ENCODE measurements around the gene CISH.

GRCh38 chr3:50657816-50658215, 46.2 kb upstream of the CISH start:
- TF ChIP-seq CTCF (conservative IDR thresholded peaks at IDR 0.05; ENCODE audit: low read depth, low read length) (no peak), EZH2phosphoT487 (IDR thresholded peaks at IDR 0.05; ENCODE audit: borderline replicate concordance, low read length) (no peak), EZH2 (IDR thresholded peaks at IDR 0.05; ENCODE audit: low read length, unreplicated experiment) (no peak)

Data from PC-3 (cell line).